Naive thymus-derived CD4-positive, alpha-beta T cell (primary cell): ENCODE measurements around the gene RHEX. TPM values are rescaled to one million over a fixed set of nuclear protein-coding genes. Genes with fewer than 3 reads are reported as not detected.
A peak's percentile ranks its signal among the peaks of the same experiment; 100 is the strongest.

Source experiments
- ATAC-seq: fragments of 150-1000 bp; cut with Tn5 transposase; 2 replicates; pipeline ENCODE4 v1.10.0; 2021; ENCODE audit warnings: mild to moderate bottlenecking, moderate library complexity
- CTCF ChIA-PET: fragments of 350-600 bp; sonication (Branson Sonifier 250); formaldehyde crosslinking; loops from one replicate; lab custom pipeline; 2021; ENCODE audit warnings: antibody characterized with exemption; lab: Charles Lee
- POLR2A ChIA-PET: fragments of 350-600 bp; sonication (Branson Sonifier 250); formaldehyde crosslinking; loops from one replicate; lab custom pipeline; 2021; ENCODE audit warnings: antibody characterized with exemption, inconsistent platforms; lab: Charles Lee
- DNase-seq, 9 donors: peaks; one replicate each; pipeline versions ENCODE4 v3.0.0 to v3.0.0-alpha.2; 2020 to 2022; ENCODE audit warnings: mixed read lengths in 1 of 9
- H3K27ac ChIP-seq: one replicate; pipeline ENCODE4 v1.7.0; 2013; ENCODE audit warnings: mild to moderate bottlenecking, low read depth, low read length, moderate library complexity
- H3K27me3 ChIP-seq, 2 donors: one replicate each; pipeline ENCODE4 v1.7.0; 2013; ENCODE audit warnings: low read length in 2 of 2, mild to moderate bottlenecking in 2 of 2, moderate library complexity in 2 of 2; ENCODE audit not compliant: control insufficient read depth in 2 of 2, insufficient read depth in 2 of 2
- H3K36me3 ChIP-seq, 3 experiments: 1 replicate in 2 of 3; 2 replicates in 1 of 3; pipeline ENCODE4 v1.7.0; 2013; ENCODE audit warnings: low read length in 3 of 3, mild to moderate bottlenecking in 3 of 3, moderate library complexity in 1 of 3; ENCODE audit not compliant: insufficient read depth in 3 of 3, control insufficient read depth in 2 of 3
- H3K4me1 ChIP-seq, 2 donors: one replicate each; pipeline ENCODE4 v1.7.0; 2013; ENCODE audit warnings: low read length in 2 of 2, mild to moderate bottlenecking in 2 of 2, moderate library complexity in 1 of 2; ENCODE audit not compliant: control insufficient read depth in 2 of 2, insufficient read depth in 2 of 2
- H3K4me3 ChIP-seq: 2 replicates; pipeline ENCODE4 v1.7.0; 2013; ENCODE audit warnings: mild to moderate bottlenecking, low read length
- H3K9me3 ChIP-seq, 3 experiments: 1 replicate in 2 of 3; 2 replicates in 1 of 3; pipeline ENCODE4 v1.7.0; 2013; ENCODE audit warnings: low read length in 3 of 3; ENCODE audit not compliant: control insufficient read depth in 2 of 3
- H3K27ac Mint-ChIP-seq, 9 donors: one replicate each; pipeline ENCODE4 v1.8.0; 2020 to 2022; ENCODE audit warnings: mixed read lengths in 9 of 9, mild to moderate bottlenecking in 8 of 9, moderate library complexity in 5 of 9, inconsistent platforms in 2 of 9
- H3K27me3 Mint-ChIP-seq, 5 donors: one replicate each; pipeline ENCODE4 v1.8.0; 2021 to 2022; ENCODE audit warnings: mixed read lengths in 5 of 5, mild to moderate bottlenecking in 1 of 5
- H3K36me3 Mint-ChIP-seq, 5 donors: one replicate each; pipeline ENCODE4 v1.8.0; 2020 to 2022; ENCODE audit warnings: mixed read lengths in 5 of 5, mild to moderate bottlenecking in 3 of 5, inconsistent platforms in 1 of 5
- H3K4me1 Mint-ChIP-seq, 7 donors: one replicate each; pipeline ENCODE4 v1.8.0; 2020 to 2022; ENCODE audit warnings: mixed read lengths in 7 of 7, mild to moderate bottlenecking in 3 of 7, inconsistent platforms in 1 of 7
- H3K4me3 Mint-ChIP-seq, 10 donors: one replicate each; pipeline ENCODE4 v1.8.0; 2020 to 2022; ENCODE audit warnings: mild to moderate bottlenecking in 10 of 10, mixed read lengths in 10 of 10, moderate library complexity in 6 of 10, inconsistent platforms in 2 of 10
- H3K9me3 Mint-ChIP-seq, 11 donors: one replicate each; pipeline ENCODE4 v1.8.0; 2020 to 2022; ENCODE audit warnings: mixed read lengths in 11 of 11, mild to moderate bottlenecking in 4 of 11, inconsistent platforms in 1 of 11, moderate library complexity in 1 of 11
- intact Hi-C, 2 donors: fragments of 100-400 bp; cut with micrococcal nuclease; formaldehyde crosslinking; loops; one replicate each; pipeline ENCODE4 v1.15.1; 2023
- polyA plus RNA-seq, 2 donors: library from polyadenylated mRNA; unstranded; fragments of 300-500 nt; fragmentation: Illumina TruSeq; gene quantifications; one replicate each; pipeline ENCODE4 v1.2.3, GENCODE V29; 2021
- total RNA-seq, 6 experiments: library from RNA in 5 of 6; stranded (reverse) in 5 of 6; gene quantifications; 1 replicate in 5 of 6; 2 replicates in 1 of 6; pipeline ENCODE4 v1.2.3 and lab custom pipeline; 2021 to 2026

Gene RHEX
- total and polyA plus RNA-seq, 7 experiments from 2014 or later: 0.22 to 2.8 (median 0.72) TPM; not detected in 3

GRCh38 chr1:206082831-206083695 is 30.1 kb downstream of the RHEX start:
- ATAC-seq: peak; percentile 29
- Histone ChIP-seq H3K9me3 (no peaks in the 10 kb centered on the region), H3K27ac (no peak overlapping the region), H3K36me3 (no peaks in the 10 kb centered on the region), H3K27me3 (no peaks in the 10 kb centered on the region), H3K4me3 (no peak overlapping the region), H3K4me1 (peaks cover 11% of the 10 kb centered on the region in 2 donors)
- Mint-ChIP-seq H3K4me3 (no peak overlapping the region), H3K27ac (peak overlapping the region in 2 of 9 donors; percentile 33 to 49), H3K27me3 (peaks cover 0 to 46% (median 0%) of the 10 kb centered on the region in 5 donors), H3K9me3 (no peaks in the 10 kb centered on the region), H3K36me3 (no peaks in the 10 kb centered on the region), H3K4me1 (peaks cover 14 to 19% (median 17%) of the 10 kb centered on the region in 7 donors)
- ChIA-PET POLR2A (interaction anchor here (0.7 to 0.8 kb wide), 2 partner anchors 23 to 122 kb away, joined by 3 to 4 read pairs; no protein-coding TSS in a partner anchor), CTCF (interaction anchor here (1.2 to 1.6 kb wide), 2 partner anchors 14 to 22 kb away, joined by 3 read pairs; no protein-coding TSS in a partner anchor)
- intact Hi-C loops: no loop called here
- no peak for DNase-seq

DNA sequence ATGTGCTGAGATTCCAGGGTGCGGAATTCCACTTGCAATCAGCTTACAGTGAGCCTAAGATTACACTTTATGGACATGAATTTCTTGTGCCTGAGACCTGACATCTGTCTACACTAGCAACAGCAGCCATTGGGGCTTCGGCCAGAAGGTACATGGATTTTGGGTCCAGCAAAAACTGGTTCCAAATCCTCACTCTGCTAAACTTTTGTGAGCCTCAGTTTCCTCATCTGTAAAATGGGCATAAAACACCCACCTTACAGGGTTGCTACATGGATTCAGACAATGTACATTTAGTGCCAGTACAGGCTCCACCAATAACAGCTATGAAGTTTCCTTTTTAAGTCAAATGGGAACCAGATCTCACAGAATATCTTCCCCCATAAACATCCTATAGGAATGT is 30.8 kb downstream of the RHEX start:
- intact Hi-C loops: no loop called here
- H3K9me3 Mint-ChIP-seq: no peaks in the 10 kb centered on the region
- POLR2A ChIA-PET: no interaction called here
- H3K4me3 ChIP-seq: no peak overlapping the region
- peaks cover 11% of the 10 kb centered on the region in 2 donors for H3K4me1 ChIP-seq
- H3K36me3 Mint-ChIP-seq: no peaks in the 10 kb centered on the region
- H3K27ac ChIP-seq: no peak overlapping the region
- peaks cover 0 to 46% (median 0%) of the 10 kb centered on the region in 5 donors for H3K27me3 Mint-ChIP-seq
- no peak overlapping the region for H3K27ac Mint-ChIP-seq
- ATAC-seq: no peak
- H3K4me3 Mint-ChIP-seq: no peak overlapping the region
- no peaks in the 10 kb centered on the region for H3K9me3 ChIP-seq
- H3K27me3 ChIP-seq: no peaks in the 10 kb centered on the region
- no peaks in the 10 kb centered on the region for H3K36me3 ChIP-seq
- peaks cover 14 to 19% (median 17%) of the 10 kb centered on the region in 7 donors for H3K4me1 Mint-ChIP-seq
- no peak for DNase-seq
- CTCF ChIA-PET: interaction anchor here (1.2 to 1.6 kb wide), 2 partner anchors 14 to 21 kb away, joined by 3 read pairs; no protein-coding TSS in a partner anchor

- Mint-ChIP-seq H3K36me3 (no peaks in the 10 kb centered on the region), H3K27me3 (peaks cover 0 to 49% (median 0%) of the 10 kb centered on the region in 5 donors), H3K9me3 (no peaks in the 10 kb centered on the region), H3K4me1 (peaks cover 0 to 3% (median 0%) of the 10 kb centered on the region in 7 donors), H3K27ac (no peak overlapping the region), H3K4me3 (no peak overlapping the region)
- H3K4me1 ChIP-seq: no peaks in the 10 kb centered on the region
- H3K36me3 ChIP-seq: no peaks in the 10 kb centered on the region
- CTCF ChIA-PET: no interaction called here
- no peaks in the 10 kb centered on the region for H3K27me3 ChIP-seq
- no peak overlapping the region for H3K4me3 ChIP-seq
- ATAC-seq (no peak), DNase-seq (no peak)
- no peak overlapping the region for H3K27ac ChIP-seq
- intact Hi-C loops: no loop called here
- no peaks in the 10 kb centered on the region for H3K9me3 ChIP-seq
- POLR2A ChIA-PET: no interaction called here
These were observed 34.1 kb downstream of the RHEX start for GRCh38 chr1:206087091-206087490.

GRCh38 chr1:206089341-206089740 is 36.4 kb downstream of the RHEX start:
- H3K36me3 ChIP-seq: no peaks in the 10 kb centered on the region
- intact Hi-C loops: no loop called here
- H3K27ac ChIP-seq: no peak overlapping the region
- CTCF ChIA-PET: interaction anchor here (0.6 kb wide), 1 partner anchor 112 kb away, joined by 5 read pairs; no protein-coding TSS in a partner anchor
- H3K4me3 ChIP-seq: no peak overlapping the region
- no peaks in the 10 kb centered on the region for H3K9me3 ChIP-seq
- DNase-seq: no peak
- no peaks in the 10 kb centered on the region for H3K4me1 Mint-ChIP-seq
- ATAC-seq: no peak
- no peaks in the 10 kb centered on the region for H3K9me3 Mint-ChIP-seq
- POLR2A ChIA-PET: interaction anchor here (0.6 kb wide), 1 partner anchor 77 kb away, joined by 5 read pairs; no protein-coding TSS in a partner anchor
- peaks cover 0 to 61% (median 0%) of the 10 kb centered on the region in 5 donors for H3K27me3 Mint-ChIP-seq
- H3K4me3 Mint-ChIP-seq: no peak overlapping the region
- H3K36me3 Mint-ChIP-seq: no peaks in the 10 kb centered on the region
- H3K27ac Mint-ChIP-seq: peak overlapping the region in 1 of 9 donors; percentile 54
- H3K4me1 ChIP-seq: no peaks in the 10 kb centered on the region
- H3K27me3 ChIP-seq: no peaks in the 10 kb centered on the region

- no peak overlapping the region for H3K4me3 ChIP-seq
- H3K36me3 Mint-ChIP-seq: no peaks in the 10 kb centered on the region
- no peak for ATAC-seq
- H3K9me3 ChIP-seq: no peaks in the 10 kb centered on the region
- no peak overlapping the region for H3K27ac ChIP-seq
- no peaks in the 10 kb centered on the region for H3K27me3 ChIP-seq
- intact Hi-C loops: no loop called here
- no peak for DNase-seq
- no peaks in the 10 kb centered on the region for H3K9me3 Mint-ChIP-seq
- peaks cover 4 to 68% (median 9%) of the 10 kb centered on the region in 5 donors for H3K27me3 Mint-ChIP-seq
- ChIA-PET POLR2A (no interaction called here), CTCF (no interaction called here)
- no peaks in the 10 kb centered on the region for H3K36me3 ChIP-seq
- peaks cover 0 to 3% (median 0%) of the 10 kb centered on the region in 7 donors for H3K4me1 Mint-ChIP-seq
- no peak overlapping the region for H3K4me3 Mint-ChIP-seq
- H3K27ac Mint-ChIP-seq: no peak overlapping the region
- H3K4me1 ChIP-seq: no peaks in the 10 kb centered on the region
These were observed 41.1 kb downstream of the RHEX start for GRCh38 chr1:206094024-206094423.

GRCh38 chr1:206097381-206097780 is 44.4 kb downstream of the RHEX start:
- H3K4me1 ChIP-seq: no peaks in the 10 kb centered on the region
- Mint-ChIP-seq H3K36me3 (no peaks in the 10 kb centered on the region), H3K9me3 (no peaks in the 10 kb centered on the region), H3K27ac (no peak overlapping the region), H3K27me3 (peaks cover 16 to 72% (median 21%) of the 10 kb centered on the region in 5 donors), H3K4me1 (peaks cover 0 to 7% (median 0%) of the 10 kb centered on the region in 7 donors), H3K4me3 (no peak overlapping the region)
- no peak for DNase-seq
- POLR2A ChIA-PET: no interaction called here
- intact Hi-C loops: no loop called here
- H3K9me3 ChIP-seq: no peaks in the 10 kb centered on the region
- H3K36me3 ChIP-seq: no peaks in the 10 kb centered on the region
- no peak for ATAC-seq
- H3K27ac ChIP-seq: no peak overlapping the region
- no peak overlapping the region for H3K4me3 ChIP-seq
- CTCF ChIA-PET: interaction anchor here (2.0 kb wide), 1 partner anchor 9 kb away, joined by 12 read pairs; no protein-coding TSS in a partner anchor
- H3K27me3 ChIP-seq: peaks cover 0 to 3% of the 10 kb centered on the region in 2 donors
